ENCODE measurements around the gene TRIM45.

- TF ChIP-seq CTCF (IDR thresholded peaks at IDR 0.05; ENCODE audit: insufficient read depth, low read length, poor library complexity, severe bottlenecking) (no peak), EZH2phosphoT487 (conservative IDR thresholded peaks at IDR 0.05; ENCODE audit: low read length) (no peak)
These were observed 3.1 kb upstream of the TRIM45 start for GRCh38 chr1:117124661-117125060.

Data from SU-DHL-6 (cell line).